HepG2 (cell line): Measurements from ENCODE around the gene ZFHX3.

Experiments
- EZH2 ChIP-seq: conservative IDR thresholded peaks from 2 replicates; pipeline ENCODE4 v1.6.1; 2012; ENCODE audit warnings: mild to moderate bottlenecking, low read depth, low read length, moderate library complexity
- GATAD2A ChIP-seq: IDR thresholded peaks from 2 replicates; pipeline ENCODE4 v1.6.1; 2016
- MTF1 ChIP-seq: sonication (generic); formaldehyde crosslinking; IDR thresholded peaks from 2 replicates; pipeline ENCODE4 v1.5.0; 2020; ENCODE audit warnings: missing genetic modification reagents
- POLR2AphosphoS5 ChIP-seq: IDR thresholded peaks from 2 replicates; pipeline ENCODE4 v1.6.1; 2012; ENCODE audit warnings: low read depth, low read length
- RXRA ChIP-seq: sonication (generic); formaldehyde crosslinking; IDR thresholded peaks from 2 replicates; pipeline ENCODE4 v1.5.1; 2020; ENCODE audit warnings: missing genetic modification reagents
- TP53 ChIP-seq: sonication (generic); formaldehyde crosslinking; conservative IDR thresholded peaks from 2 replicates; pipeline ENCODE4 v1.4.0; 2020; ENCODE audit warnings: missing genetic modification reagents
- ZNF232 ChIP-seq: sonication (generic); formaldehyde crosslinking; IDR thresholded peaks from 2 replicates; pipeline ENCODE4 v1.4.0; 2020; ENCODE audit warnings: missing genetic modification reagents, borderline replicate concordance
- ZNF496 ChIP-seq: sonication (generic); formaldehyde crosslinking; IDR thresholded peaks from 2 replicates; pipeline ENCODE4 v1.8.1; 2023; ENCODE audit warnings: mild to moderate bottlenecking, moderate library complexity, missing genetic modification reagents; ENCODE audit not compliant: insufficient replicate concordance
- ZNF558 ChIP-seq: sonication (generic); formaldehyde crosslinking; IDR thresholded peaks from 2 replicates; pipeline ENCODE4 v1.9.0; 2022; ENCODE audit warnings: mild to moderate bottlenecking, missing genetic modification reagents, borderline replicate concordance
- TF ChIP-seq, protein P1 (sequence below): sonication (generic); formaldehyde crosslinking; conservative IDR thresholded peaks from 2 replicates; pipeline ENCODE4 v1.8.0; 2022; ENCODE audit warnings: mild to moderate bottlenecking, moderate library complexity, missing genetic modification reagents
- TF ChIP-seq, protein P2 (sequence below): sonication (generic); formaldehyde crosslinking; IDR thresholded peaks from 2 replicates; pipeline ENCODE4 v1.5.0; 2020; ENCODE audit warnings: mild to moderate bottlenecking, missing genetic modification reagents, moderate library complexity
- TF ChIP-seq, protein P3 (sequence below): IDR thresholded peaks from 2 replicates; pipeline ENCODE4 v1.6.1; 2012; ENCODE audit warnings: low read length, improper control_type of control experiment

DNA sequence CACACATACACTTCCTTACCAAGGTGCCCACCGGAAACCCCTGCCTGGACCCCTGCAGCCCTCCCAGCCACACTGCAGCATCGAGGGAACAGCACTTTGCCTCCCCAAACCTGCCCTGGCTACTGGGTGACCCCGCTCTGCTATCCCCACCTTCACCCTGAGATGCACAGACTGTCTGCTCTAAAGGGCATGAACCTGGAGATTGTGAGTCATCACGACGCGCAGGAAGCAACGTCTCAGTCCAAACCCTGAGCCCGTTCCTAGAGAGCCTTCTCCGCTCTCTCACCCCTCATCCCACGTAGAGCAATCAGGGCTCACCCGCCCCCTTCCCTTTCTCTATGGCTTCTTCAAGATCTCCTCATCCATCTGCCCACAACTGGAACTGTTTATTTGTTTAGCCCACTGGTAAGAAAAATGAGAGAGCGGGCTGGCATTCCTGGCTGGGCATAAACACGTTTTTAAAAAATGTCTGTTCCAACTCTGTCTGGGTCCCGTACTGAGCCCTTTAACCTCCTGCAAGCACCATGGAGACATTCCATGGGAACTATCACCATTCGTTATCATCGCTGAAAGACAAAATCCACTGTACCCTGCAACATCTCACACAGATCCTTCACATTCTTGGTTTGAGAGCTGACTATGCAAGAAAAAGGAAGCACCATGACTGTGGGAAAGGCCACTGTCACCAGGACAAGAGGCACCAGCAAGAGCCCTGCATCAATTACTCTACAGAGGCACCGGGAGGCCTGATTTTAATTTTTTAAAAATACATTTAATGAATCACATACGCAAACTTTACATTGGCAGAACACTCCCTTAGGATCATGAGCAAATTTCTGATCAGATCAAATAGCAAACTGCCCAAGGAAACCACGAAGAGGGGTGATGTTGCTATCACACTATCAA is 28.2 kb downstream of the ZFHX3 start:
- TF ChIP-seq, protein P1, sequence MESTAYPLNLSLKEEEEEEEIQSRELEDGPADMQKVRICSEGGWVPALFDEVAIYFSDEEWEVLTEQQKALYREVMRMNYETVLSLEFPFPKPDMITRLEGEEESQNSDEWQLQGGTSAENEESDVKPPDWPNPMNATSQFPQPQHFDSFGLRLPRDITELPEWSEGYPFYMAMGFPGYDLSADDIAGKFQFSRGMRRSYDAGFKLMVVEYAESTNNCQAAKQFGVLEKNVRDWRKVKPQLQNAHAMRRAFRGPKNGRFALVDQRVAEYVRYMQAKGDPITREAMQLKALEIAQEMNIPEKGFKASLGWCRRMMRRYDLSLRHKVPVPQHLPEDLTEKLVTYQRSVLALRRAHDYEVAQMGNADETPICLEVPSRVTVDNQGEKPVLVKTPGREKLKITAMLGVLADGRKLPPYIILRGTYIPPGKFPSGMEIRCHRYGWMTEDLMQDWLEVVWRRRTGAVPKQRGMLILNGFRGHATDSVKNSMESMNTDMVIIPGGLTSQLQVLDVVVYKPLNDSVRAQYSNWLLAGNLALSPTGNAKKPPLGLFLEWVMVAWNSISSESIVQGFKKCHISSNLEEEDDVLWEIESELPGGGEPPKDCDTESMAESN (CRISPR knock-in tag): no peak
- TF ChIP-seq ZNF558 (no peak), POLR2AphosphoS5 (no peak), TP53 (CRISPR knock-in tag) (no peak), EZH2 (no peak), MTF1 (CRISPR knock-in tag) (no peak), ZNF496 (CRISPR knock-in tag) (no peak), RXRA (CRISPR knock-in tag) (no peak), GATAD2A (CRISPR knock-in tag) (no peak), ZNF232 (CRISPR knock-in tag) (no peak)
- TF ChIP-seq, protein P2, sequence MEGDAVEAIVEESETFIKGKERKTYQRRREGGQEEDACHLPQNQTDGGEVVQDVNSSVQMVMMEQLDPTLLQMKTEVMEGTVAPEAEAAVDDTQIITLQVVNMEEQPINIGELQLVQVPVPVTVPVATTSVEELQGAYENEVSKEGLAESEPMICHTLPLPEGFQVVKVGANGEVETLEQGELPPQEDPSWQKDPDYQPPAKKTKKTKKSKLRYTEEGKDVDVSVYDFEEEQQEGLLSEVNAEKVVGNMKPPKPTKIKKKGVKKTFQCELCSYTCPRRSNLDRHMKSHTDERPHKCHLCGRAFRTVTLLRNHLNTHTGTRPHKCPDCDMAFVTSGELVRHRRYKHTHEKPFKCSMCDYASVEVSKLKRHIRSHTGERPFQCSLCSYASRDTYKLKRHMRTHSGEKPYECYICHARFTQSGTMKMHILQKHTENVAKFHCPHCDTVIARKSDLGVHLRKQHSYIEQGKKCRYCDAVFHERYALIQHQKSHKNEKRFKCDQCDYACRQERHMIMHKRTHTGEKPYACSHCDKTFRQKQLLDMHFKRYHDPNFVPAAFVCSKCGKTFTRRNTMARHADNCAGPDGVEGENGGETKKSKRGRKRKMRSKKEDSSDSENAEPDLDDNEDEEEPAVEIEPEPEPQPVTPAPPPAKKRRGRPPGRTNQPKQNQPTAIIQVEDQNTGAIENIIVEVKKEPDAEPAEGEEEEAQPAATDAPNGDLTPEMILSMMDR (CRISPR knock-in tag): no peak
- TF ChIP-seq, protein P3, sequence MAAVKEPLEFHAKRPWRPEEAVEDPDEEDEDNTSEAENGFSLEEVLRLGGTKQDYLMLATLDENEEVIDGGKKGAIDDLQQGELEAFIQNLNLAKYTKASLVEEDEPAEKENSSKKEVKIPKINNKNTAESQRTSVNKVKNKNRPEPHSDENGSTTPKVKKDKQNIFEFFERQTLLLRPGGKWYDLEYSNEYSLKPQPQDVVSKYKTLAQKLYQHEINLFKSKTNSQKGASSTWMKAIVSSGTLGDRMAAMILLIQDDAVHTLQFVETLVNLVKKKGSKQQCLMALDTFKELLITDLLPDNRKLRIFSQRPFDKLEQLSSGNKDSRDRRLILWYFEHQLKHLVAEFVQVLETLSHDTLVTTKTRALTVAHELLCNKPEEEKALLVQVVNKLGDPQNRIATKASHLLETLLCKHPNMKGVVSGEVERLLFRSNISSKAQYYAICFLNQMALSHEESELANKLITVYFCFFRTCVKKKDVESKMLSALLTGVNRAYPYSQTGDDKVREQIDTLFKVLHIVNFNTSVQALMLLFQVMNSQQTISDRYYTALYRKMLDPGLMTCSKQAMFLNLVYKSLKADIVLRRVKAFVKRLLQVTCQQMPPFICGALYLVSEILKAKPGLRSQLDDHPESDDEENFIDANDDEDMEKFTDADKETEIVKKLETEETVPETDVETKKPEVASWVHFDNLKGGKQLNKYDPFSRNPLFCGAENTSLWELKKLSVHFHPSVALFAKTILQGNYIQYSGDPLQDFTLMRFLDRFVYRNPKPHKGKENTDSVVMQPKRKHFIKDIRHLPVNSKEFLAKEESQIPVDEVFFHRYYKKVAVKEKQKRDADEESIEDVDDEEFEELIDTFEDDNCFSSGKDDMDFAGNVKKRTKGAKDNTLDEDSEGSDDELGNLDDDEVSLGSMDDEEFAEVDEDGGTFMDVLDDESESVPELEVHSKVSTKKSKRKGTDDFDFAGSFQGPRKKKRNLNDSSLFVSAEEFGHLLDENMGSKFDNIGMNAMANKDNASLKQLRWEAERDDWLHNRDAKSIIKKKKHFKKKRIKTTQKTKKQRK: no peak
